Subcutaneous abdominal adipose tissue (tissue), 5 donors: ENCODE results near the gene ITPR1.

ENCODE experiments used
- H3K27ac ChIP-seq: one replicate; pipeline ENCODE4 v1.7.0; 2013; ENCODE audit warnings: low read depth, mild to moderate bottlenecking, inconsistent platforms, low read length, moderate library complexity
- H3K27me3 ChIP-seq, 5 donors: one replicate each; pipeline ENCODE4 v1.7.0; 2013; ENCODE audit warnings: low read length in 5 of 5, inconsistent platforms in 1 of 5; ENCODE audit not compliant: control insufficient read depth in 5 of 5, insufficient read depth in 4 of 5
- H3K36me3 ChIP-seq, 5 donors: one replicate each; pipeline ENCODE4 v1.7.0; 2013; ENCODE audit warnings: low read length in 5 of 5; ENCODE audit not compliant: control insufficient read depth in 5 of 5, insufficient read depth in 5 of 5
- H3K4me1 ChIP-seq, 5 donors: one replicate each; pipeline ENCODE4 v1.7.0; 2013; ENCODE audit warnings: low read length in 5 of 5, mild to moderate bottlenecking in 3 of 5, moderate library complexity in 1 of 5; ENCODE audit not compliant: control insufficient read depth in 5 of 5, insufficient read depth in 5 of 5
- H3K4me3 ChIP-seq, 5 donors: one replicate each; pipeline ENCODE4 v1.7.0; 2013; ENCODE audit warnings: low read length in 5 of 5, low read depth in 1 of 5
- H3K9ac ChIP-seq, 5 donors: one replicate each; pipeline ENCODE4 v1.7.0; 2013; ENCODE audit warnings: low read length in 5 of 5, mild to moderate bottlenecking in 4 of 5, moderate library complexity in 3 of 5
- H3K9me3 ChIP-seq, 5 donors: one replicate each; pipeline ENCODE4 v1.7.0; 2013; ENCODE audit warnings: low read length in 5 of 5; ENCODE audit not compliant: control insufficient read depth in 5 of 5
- donor health status: healthy.
- donor health status: healthy.
- donor health status: healthy.
- donor health status: healthy.
- donor health status: healthy.

Gene ITPR1

DNA sequence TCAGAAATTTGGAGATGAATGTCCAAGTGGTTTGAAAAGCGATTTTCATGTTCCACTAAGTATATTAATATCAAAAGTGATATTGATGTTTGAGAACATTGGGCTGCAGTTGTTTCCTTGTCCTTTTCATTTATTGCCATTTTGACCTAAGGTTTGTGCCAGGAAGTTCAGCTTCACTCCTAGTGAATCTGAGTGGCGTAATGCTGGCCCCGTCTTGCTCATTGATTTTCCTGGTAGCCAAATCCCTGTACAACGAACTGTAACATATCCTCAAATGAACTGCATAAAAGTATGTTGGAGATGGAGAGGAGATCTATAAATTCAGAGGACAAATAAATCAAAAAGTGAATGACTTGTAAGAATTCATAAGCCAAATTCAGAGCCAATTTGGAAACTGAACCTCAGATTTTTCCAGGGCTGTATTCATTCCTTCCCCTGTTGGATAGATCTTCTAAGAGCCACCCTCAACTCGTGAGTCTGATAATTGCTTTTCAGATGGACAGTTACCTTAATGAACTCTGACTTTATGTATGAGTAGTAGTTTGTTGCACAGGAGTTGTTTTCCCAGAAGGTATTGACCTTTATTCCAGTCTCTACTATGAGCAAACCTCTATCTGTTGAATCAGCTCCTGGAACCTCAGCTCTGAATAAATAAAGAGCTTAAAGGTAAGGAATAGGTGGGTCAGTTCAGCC lies 72.8 kb downstream of the ITPR1 start:
- Histone ChIP-seq H3K36me3 (no peaks in the 10 kb centered on the region), H3K27me3 (no peaks in the 10 kb centered on the region), H3K27ac (peak overlapping the region; percentile 63), H3K4me3 (no peak overlapping the region), H3K9me3 (no peaks in the 10 kb centered on the region), H3K4me1 (peaks cover 0 to 19% (median 5%) of the 10 kb centered on the region in 5 donors), H3K9ac (no peak overlapping the region)

DNA sequence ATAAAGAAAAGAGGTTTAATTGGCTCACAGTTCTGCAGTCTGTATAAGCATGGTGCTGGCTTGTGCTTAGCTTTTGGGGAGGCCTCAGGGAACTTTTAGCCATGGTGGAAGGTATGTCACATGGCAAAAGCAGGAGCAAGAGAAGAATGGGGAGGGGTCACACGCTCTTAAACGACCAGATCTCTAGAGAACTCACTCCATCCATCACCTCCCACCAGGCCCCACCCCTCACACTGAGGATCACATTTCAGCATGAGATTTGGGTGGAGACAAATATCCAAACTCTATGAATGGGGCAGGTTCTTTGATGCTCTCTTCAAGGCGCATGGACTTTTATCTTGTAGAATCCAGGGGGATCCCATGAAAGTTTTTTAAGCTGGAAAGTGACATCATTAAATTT lies 75.7 kb downstream of the ITPR1 start:
- Histone ChIP-seq H3K9ac (no peak overlapping the region), H3K9me3 (no peaks in the 10 kb centered on the region), H3K4me1 (peaks cover 0 to 21% (median 5%) of the 10 kb centered on the region in 5 donors), H3K27me3 (no peaks in the 10 kb centered on the region), H3K27ac (no peak overlapping the region), H3K36me3 (no peaks in the 10 kb centered on the region), H3K4me3 (no peak overlapping the region)

DNA sequence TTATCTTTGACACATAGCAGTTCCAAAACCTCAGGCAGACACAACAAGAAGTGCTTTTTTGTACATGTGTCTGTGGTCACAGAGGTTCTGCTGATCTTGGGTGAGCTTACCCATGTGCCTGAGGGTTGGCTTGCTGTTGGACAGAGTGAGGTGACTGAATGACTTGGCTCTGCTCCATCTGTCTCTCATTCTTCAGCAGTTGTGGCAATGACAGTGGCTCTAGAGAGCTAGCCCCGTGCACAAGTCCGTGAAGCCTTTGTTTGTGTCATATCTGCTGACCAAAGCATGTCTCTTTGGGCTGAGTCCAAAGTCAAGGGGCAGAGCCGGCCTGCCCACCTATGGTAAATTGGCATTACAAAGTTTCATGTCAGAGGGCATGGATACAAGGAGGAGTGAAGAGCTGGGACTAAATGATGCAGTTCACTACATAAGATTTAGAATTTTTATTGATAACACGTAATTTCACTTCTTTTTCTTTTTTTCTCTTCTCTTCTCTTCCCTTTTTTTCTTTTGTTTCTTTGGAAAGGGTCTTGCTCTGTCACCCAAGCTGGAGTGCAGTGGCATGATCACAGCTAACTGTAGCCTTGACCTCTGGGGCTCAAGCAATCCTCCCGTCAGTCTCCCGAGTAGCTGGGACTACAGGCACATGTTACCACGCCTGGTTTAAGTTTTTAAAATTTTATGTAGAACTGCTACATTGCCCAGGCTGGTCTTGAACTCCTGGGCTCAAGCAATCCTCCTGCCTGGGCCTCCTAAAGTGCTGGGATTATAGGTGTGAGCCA lies 77.9 kb downstream of the ITPR1 start:
- Histone ChIP-seq H3K27me3 (no peaks in the 10 kb centered on the region), H3K4me1 (peaks cover 0 to 20% (median 6%) of the 10 kb centered on the region in 5 donors), H3K27ac (no peak overlapping the region), H3K9ac (no peak overlapping the region), H3K9me3 (no peaks in the 10 kb centered on the region), H3K36me3 (no peaks in the 10 kb centered on the region), H3K4me3 (no peak overlapping the region)

DNA sequence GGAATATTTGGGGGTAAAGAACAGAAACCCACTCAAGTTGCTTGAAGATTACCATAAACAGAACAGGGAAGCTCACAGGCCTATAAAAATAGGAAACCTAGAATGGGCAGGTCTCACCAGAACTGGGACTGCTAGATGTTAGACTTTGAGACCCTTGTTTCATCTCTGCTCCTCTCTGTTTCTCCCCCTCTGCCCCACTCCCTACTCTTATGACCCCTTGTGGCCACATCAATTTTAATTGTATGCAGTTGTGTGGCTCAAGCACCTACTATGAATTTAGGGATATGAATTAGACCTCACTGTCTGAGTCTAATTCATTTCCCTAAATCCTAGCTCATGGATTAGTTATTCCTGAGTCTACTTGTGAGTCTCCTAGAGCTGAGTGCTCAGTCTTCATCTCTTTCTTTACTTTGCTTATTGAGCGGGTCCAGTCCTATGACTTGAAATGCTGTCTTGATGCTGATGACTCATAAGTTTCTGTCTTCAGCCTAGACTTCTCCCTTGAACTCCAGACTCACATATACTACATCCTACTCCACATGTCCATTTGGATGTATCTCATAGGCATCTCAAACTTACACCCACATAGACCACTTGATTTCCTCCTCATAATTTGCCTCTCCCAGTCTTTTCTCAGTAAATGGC lies 78.7 kb downstream of the ITPR1 start:
- Histone ChIP-seq H3K27ac (no peak overlapping the region), H3K9me3 (no peaks in the 10 kb centered on the region), H3K27me3 (no peaks in the 10 kb centered on the region), H3K4me3 (no peak overlapping the region), H3K36me3 (no peaks in the 10 kb centered on the region), H3K9ac (no peak overlapping the region), H3K4me1 (peaks cover 0 to 14% (median under 1%) of the 10 kb centered on the region in 5 donors)

DNA sequence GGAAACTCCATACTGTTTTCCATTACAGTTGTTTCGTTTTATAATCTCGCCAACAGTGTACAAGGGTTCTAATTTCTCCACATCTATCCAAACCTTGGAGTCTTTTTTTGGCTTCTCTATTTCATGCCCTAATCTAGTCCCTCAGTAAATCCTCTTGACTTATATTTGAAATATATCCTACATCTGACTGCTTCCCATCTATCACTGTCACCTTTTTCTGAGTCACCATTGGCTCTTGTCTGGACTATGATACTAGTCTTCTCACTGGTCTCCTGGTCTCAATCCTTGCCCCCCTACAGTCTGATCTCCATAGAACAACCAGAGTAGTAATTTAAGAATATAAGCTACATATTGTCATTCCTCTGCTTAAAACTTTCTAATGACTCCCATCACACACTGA lies 80.0 kb downstream of the ITPR1 start:
- Histone ChIP-seq H3K4me3 (no peak overlapping the region), H3K36me3 (no peaks in the 10 kb centered on the region), H3K4me1 (peaks cover 0 to 13% (median 0%) of the 10 kb centered on the region in 5 donors), H3K27me3 (no peaks in the 10 kb centered on the region), H3K9me3 (no peaks in the 10 kb centered on the region), H3K9ac (no peak overlapping the region), H3K27ac (no peak overlapping the region)

DNA sequence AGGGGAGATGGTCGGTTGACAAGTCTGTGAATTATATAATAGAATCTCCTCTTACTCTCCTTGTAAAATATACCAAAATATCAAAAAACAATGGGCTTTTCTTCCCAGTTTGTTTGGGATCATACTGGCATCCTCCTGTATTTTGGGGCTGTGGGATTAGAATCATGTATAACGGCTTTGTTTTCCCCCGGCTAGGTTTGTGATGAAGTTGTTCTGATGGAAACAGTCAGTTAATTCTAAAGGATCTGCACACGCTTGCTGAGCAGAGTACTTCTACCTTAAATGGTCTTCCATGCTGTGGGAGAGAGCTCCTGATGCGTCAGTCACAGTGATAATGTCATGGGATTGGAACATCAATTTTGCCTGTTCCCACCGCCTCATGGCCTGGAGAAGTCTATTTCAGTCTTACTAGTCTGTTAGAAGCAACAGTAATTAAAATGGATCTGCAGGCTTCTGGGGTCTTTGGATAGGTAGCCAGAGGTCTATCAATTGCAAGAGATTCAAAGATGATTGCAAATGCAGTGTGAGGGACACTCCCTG lies 81.3 kb downstream of the ITPR1 start:
- no peak overlapping the region for H3K27ac ChIP-seq

DNA sequence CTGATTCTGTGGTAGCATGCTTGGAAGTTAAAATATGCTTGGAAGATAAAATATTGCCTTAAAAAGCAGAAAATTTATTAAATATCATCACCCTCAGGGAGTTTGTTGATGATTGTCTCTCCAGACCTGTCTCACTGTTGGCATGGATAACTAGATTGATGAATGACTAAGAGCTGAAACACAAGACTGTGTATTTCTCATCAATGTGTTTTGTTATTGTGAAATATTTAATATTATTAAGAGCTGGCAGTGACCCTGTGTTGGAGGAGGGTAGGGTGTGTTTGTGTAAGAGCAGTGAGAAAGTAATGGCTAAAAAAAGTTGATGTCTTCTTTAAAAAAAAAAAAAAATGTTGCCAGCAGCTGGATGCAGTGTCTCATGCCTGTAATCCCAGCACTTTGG lies 82.2 kb downstream of the ITPR1 start:
- Histone ChIP-seq H3K4me3 (no peak overlapping the region), H3K9me3 (no peaks in the 10 kb centered on the region), H3K27ac (no peak overlapping the region), H3K36me3 (no peaks in the 10 kb centered on the region), H3K4me1 (peaks cover 0 to 13% (median 0%) of the 10 kb centered on the region in 5 donors), H3K9ac (no peak overlapping the region), H3K27me3 (no peaks in the 10 kb centered on the region)

More for the DNA sequence above, 81.3 kb downstream of the ITPR1 start:
- Histone ChIP-seq H3K27me3 (no peaks in the 10 kb centered on the region), H3K4me1 (peaks cover 0 to 13% (median 0%) of the 10 kb centered on the region in 5 donors), H3K36me3 (no peaks in the 10 kb centered on the region), H3K9ac (no peak overlapping the region), H3K4me3 (no peak overlapping the region), H3K9me3 (no peaks in the 10 kb centered on the region)

DNA sequence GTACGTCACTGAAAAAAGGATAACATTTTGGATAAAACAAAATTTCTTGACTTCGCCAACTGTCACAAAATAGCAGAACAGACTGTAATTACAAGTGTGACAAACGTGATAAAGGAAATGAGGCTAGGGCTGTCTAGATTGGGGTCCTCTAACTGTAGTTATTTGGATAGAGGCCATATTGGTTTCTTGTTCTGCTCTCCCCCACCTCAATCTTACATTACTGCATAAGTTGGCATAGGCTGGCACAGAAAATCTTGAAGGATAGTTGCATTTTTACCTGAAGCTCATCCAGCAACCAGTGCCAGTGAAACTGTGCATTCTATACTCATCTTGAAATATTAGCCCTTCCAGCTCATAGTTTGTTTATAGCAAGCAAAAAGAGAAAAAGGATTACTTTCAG lies 84.6 kb downstream of the ITPR1 start:
- Histone ChIP-seq H3K27ac (no peak overlapping the region), H3K27me3 (no peaks in the 10 kb centered on the region), H3K9ac (no peak overlapping the region), H3K4me1 (peaks cover 0 to 15% (median 9%) of the 10 kb centered on the region in 5 donors), H3K4me3 (no peak overlapping the region), H3K9me3 (no peaks in the 10 kb centered on the region), H3K36me3 (no peaks in the 10 kb centered on the region)

DNA sequence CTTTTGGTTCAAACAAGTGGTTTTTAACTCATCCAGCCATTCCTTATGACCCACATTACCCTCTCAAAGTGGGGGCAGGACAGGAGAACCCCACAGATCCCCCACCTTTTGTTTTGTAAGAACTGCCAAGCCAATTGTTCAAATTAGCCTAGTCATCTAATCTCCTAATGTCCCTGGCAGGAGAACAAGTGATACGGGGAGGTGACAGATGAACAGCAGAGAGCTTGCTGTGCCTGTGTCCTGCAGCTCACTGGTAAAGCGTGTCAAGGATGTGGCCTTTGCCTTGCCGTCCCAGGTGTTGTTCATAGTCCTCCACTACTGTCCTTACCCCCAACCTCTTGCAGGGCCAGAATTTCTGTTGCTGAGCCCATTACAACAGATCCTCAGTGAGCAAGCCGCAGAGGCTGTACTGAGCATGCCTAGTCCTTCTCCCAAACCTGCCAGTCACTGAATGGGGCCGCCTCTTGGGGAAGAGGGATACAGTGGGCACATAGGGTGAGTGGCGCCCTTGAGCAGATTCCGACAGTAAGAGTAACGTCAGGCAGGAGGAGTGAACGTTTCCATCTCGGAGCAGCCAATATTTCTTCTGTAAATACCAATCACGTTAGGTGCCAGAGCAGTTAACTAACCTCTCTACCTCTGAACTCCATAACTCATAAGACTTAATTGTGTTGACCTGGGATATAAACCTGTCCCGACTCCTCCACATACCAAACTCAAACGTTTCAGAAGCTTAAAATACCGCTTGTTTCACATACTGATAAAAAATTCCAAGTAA lies 87.4 kb downstream of the ITPR1 start:
- no peak overlapping the region for H3K4me3 ChIP-seq
- no peaks in the 10 kb centered on the region for H3K27me3 ChIP-seq
- no peak overlapping the region for H3K27ac ChIP-seq
- peaks cover 0 to 34% (median 25%) of the 10 kb centered on the region in 5 donors for H3K4me1 ChIP-seq
- no peaks in the 10 kb centered on the region for H3K9me3 ChIP-seq
- no peak overlapping the region for H3K9ac ChIP-seq
- H3K36me3 ChIP-seq: no peaks in the 10 kb centered on the region
